Kidney tubule cell (primary cell): ENCODE measurements around the gene ALDH6A1.
"Not testable (repeated sequence)": the region's sequence is repeated elsewhere in the genome, so short reads cannot be mapped to it uniquely, and the experiment has no call there.

Source experiments
- DNase-seq: peaks from one replicate; pipeline ENCODE4 v3.0.0-alpha.2; 2018; ENCODE audit warnings: low spot score

Gene ALDH6A1

GRCh38 chr14:74084277-74085046, at the start of gene ALDH6A1, which contains the start of gene LIN52:
Gene ALDH6A1, minus strand, starts transcription at chr14:74084453. Its CDS starts 59 bp downstream, at chr14:74084394.
Gene LIN52, plus strand, starts transcription at chr14:74084956. Its CDS starts 19 bp downstream, at chr14:74084975.
- DNase-seq, result peak; percentile 100

GRCh38 chr14:74127634-74128033, 43.4 kb upstream of the ALDH6A1 start:
- DNase-seq, result no peak

GRCh38 chr14:74126315-74127013, 42.2 kb upstream of the ALDH6A1 start:
- DNase-seq, result no peak

GRCh38 chr14:74125487-74125886, 41.2 kb upstream of the ALDH6A1 start:
- not testable (repeated sequence) for DNase-seq

GRCh38 chr14:74111395-74112216, 27.4 kb upstream of the ALDH6A1 start:
- DNase-seq, result peak; percentile 57

- DNase-seq, result no peak
Observed at GRCh38 chr14:74109369-74109768, 25.1 kb upstream of the ALDH6A1 start.

GRCh38 chr14:74105381-74105780, 21.1 kb upstream of the ALDH6A1 start:
- no peak for DNase-seq

GRCh38 chr14:74089251-74090020, 5.2 kb upstream of the ALDH6A1 start:
- no peak for DNase-seq

GRCh38 chr14:74085828-74086227, 1.6 kb upstream of the ALDH6A1 start:
- peak; percentile 10 for DNase-seq

- DNase-seq, result peak; percentile 67
Observed at GRCh38 chr14:74085047-74085637, 889 bp upstream of the ALDH6A1 start.

- DNase-seq, result no peak
Observed at GRCh38 chr14:74083784-74084276, 423 bp downstream of the ALDH6A1 start.

- DNase-seq, result no peak
Observed at GRCh38 chr14:74083161-74083560, 1.1 kb downstream of the ALDH6A1 start.

GRCh38 chr14:74081491-74081890, 2.8 kb downstream of the ALDH6A1 start:
- no peak for DNase-seq

- peak; percentile 55 for DNase-seq
Observed at GRCh38 chr14:74080820-74081460, 3.3 kb downstream of the ALDH6A1 start.

GRCh38 chr14:74077401-74077800, 6.9 kb downstream of the ALDH6A1 start:
- DNase-seq, result no peak

- no peak for DNase-seq
Observed at GRCh38 chr14:74065746-74066575, 18.3 kb downstream of the ALDH6A1 start.

- no peak for DNase-seq
Observed at GRCh38 chr14:74064883-74065282, 19.4 kb downstream of the ALDH6A1 start.

GRCh38 chr14:74064426-74064825, 19.8 kb downstream of the ALDH6A1 start:
- DNase-seq, result no peak

- peak; percentile 14 for DNase-seq
Observed at GRCh38 chr14:74062809-74063150, 21.5 kb downstream of the ALDH6A1 start.
